Heart left ventricle (tissue), 16 donors: Measurements from ENCODE around the gene ZDHHC14. TPM values are rescaled to one million over a fixed set of nuclear protein-coding genes. Genes with fewer than 3 reads are reported as not detected.

Source experiments
- ATAC-seq, 4 donors: fragments of 200-7000 bp; cut with Tn5 transposase; one replicate each; pipeline ENCODE4 v1.9.1; 2020 to 2022; ENCODE audit warnings: moderate library complexity in 4 of 4, mild to moderate bottlenecking in 3 of 4, moderate number of reproducible peaks in 1 of 4
- DNase-seq, 5 donors: peaks; one replicate each; pipeline ENCODE4 v3.0.0-alpha.2; 2020
- H3K27ac ChIP-seq, 12 donors: fragments of 200-600 bp; sonication (generic) in 4 of 12; one replicate each; pipeline versions ENCODE4 v1.5.0 to v1.8.0; 2016 to 2022; ENCODE audit warnings: mild to moderate bottlenecking in 2 of 12
- H3K27me3 ChIP-seq, 9 donors: fragments of 200-600 bp; sonication (generic) in 2 of 9; one replicate each; pipeline versions ENCODE4 v1.5.1 to v1.8.0; 2016 to 2022; ENCODE audit warnings: mild to moderate bottlenecking in 3 of 9
- H3K36me3 ChIP-seq, 9 donors: fragments of 200-600 bp; sonication (generic) in 2 of 9; one replicate each; pipeline versions ENCODE4 v1.5.0 to v1.8.0; 2018 to 2022; ENCODE audit warnings: mild to moderate bottlenecking in 2 of 9
- H3K4me1 ChIP-seq, 12 donors: fragments of 200-600 bp; sonication (generic) in 4 of 12; one replicate each; pipeline versions ENCODE4 v1.5.0 to v1.8.0; 2016 to 2022; ENCODE audit warnings: mild to moderate bottlenecking in 3 of 12
- H3K4me3 ChIP-seq, 12 donors: fragments of 200-600 bp; sonication (generic) in 4 of 12; one replicate each; pipeline versions ENCODE4 v1.5.0 to v1.8.0; 2017 to 2022; ENCODE audit warnings: mild to moderate bottlenecking in 9 of 12, moderate library complexity in 4 of 12
- H3K9me3 ChIP-seq, 12 donors: fragments of 200-600 bp; sonication (generic) in 4 of 12; one replicate each; pipeline versions ENCODE4 v1.5.0 to v1.8.0; 2016 to 2022; ENCODE audit warnings: mild to moderate bottlenecking in 1 of 12
- POLR2A ChIP-seq, 2 donors: fragments of 450-650 bp; IDR thresholded peaks; one replicate each; pipeline ENCODE4 v1.6.1; 2017; ENCODE audit warnings: antibody characterized with exemption in 2 of 2, mild to moderate bottlenecking in 2 of 2, moderate library complexity in 2 of 2
- WGBS, 4 donors: extraction: QIAGEN DNeasy Blood & Tissue Kit in 2 of 4; methylation state at CpG; one replicate each; pipeline versions ENCODE4 v1.1.5 to v1.1.7; 2013 to 2018; 5-methylcytosine and 5-hydroxymethylcytosine counted together
- intact Hi-C, 10 donors: fragments of 100-400 bp; cut with DNase I; formaldehyde crosslinking; loops; one replicate each; pipeline versions ENCODE4 v1.11.1 to v1.14.2; 2022
- polyA plus RNA-seq, 2 donors: library from polyadenylated mRNA; stranded (reverse); fragments of 200-250 nt; gene quantifications; one replicate each; pipeline ENCODE4 v1.2.3, GENCODE V29; 2013
- total RNA-seq, 9 donors: library from RNA; depleted of rRNA in 2 of 9; stranded (reverse); fragments of >200 nt in 2 of 9; fragmentation: NEBNext Ultra II Directional in 3 of 9; extraction: Animal tissue kit (Norgen Biotek cat#: 25700) in 3 of 9; gene quantifications; one replicate each; pipeline versions ENCODE4 v1.1.0 to v1.2.4, GENCODE V29; 2016 to 2023
- TF ChIP-seq, protein P1 (sequence below), 12 donors: fragments of 200-600 bp; sonication (generic) in 4 of 12; IDR thresholded peaks; one replicate each; pipeline versions ENCODE4 v1.5.0 to v1.8.0; 2018 to 2022; ENCODE audit warnings: antibody characterized with exemption in 12 of 12, mild to moderate bottlenecking in 5 of 12
- donor health status: ischemic (EF 13 %, LVEDD 7.1; RV severe dilation, severe dysfunction).
- donor health status: healthy with polysubstance abuse.
- donor health status: DM: no; HTN: yes; CAD: no.
- donor health status: DM: no; HTN: no; CAD: no.
- donor health status: ischemic (EF 25% LVEDD 6.9; RV normal size, moderate dysfunction).
- donor health status: ischemic (EF 25% LVEDD 5.7; RV mildly dilated, moderate dysfunction).
- donor health status: healthy.
- donor health status: DM: yes; HTN: yes; CAD: no.
- donor health status: ischemic (EF 35%, LVEDD 5.7; RV mildly dilated, moderate dysfunction).
- donor health status: nonischemic (EF 11% LVEDD 7.7; RV severe dilation, severe dysfunction).
- donor health status: DM: yes; HTN: yes; CAD: no.
- donor health status: PGD.
- donor health status: ischemic (EF 29% LVEDD 5.4; RV normal size, mild dysfunction).
- donor health status: nonischemic (EF 23%, LVEDD 6.1; RV moderate dilation, normal function).

Gene ZDHHC14
- total and polyA plus RNA-seq, 11 donors, result 7.0 to 25.8 (median 15.4) TPM

DNA sequence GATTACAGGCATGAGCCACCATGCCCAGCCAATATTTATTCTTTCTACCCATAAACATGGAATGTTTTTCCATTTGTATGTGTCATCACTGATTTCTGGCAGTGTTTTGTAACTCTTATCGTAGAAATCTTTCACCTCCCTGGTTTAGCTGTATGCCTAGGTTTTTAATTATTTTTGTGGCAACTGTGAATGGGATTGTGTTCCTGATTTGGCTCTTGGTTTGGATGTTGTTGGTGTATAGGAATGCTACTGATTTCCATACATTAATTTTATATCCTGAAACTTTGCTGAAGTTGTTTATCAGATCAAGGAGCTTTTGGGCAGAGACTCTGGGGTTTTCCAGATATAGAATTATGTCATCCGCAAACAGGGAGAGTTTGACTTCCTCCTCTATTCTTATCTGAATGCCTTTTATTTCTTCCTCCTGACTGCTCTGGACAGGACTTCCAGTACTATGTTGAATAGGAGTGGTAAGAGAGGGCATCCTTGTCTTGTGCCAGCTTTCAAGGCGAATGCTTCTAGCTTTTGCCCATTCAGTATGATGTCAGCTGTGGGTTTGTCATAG lies 198.6 kb downstream of the ZDHHC14 start:
- DNase-seq (no peak), ATAC-seq (peak in 3 of 4 donors; percentile 72 to 75 (median 74))
- TF ChIP-seq POLR2A (IDR thresholded peaks at IDR 0.05), result no peak
- TF ChIP-seq, protein P1, sequence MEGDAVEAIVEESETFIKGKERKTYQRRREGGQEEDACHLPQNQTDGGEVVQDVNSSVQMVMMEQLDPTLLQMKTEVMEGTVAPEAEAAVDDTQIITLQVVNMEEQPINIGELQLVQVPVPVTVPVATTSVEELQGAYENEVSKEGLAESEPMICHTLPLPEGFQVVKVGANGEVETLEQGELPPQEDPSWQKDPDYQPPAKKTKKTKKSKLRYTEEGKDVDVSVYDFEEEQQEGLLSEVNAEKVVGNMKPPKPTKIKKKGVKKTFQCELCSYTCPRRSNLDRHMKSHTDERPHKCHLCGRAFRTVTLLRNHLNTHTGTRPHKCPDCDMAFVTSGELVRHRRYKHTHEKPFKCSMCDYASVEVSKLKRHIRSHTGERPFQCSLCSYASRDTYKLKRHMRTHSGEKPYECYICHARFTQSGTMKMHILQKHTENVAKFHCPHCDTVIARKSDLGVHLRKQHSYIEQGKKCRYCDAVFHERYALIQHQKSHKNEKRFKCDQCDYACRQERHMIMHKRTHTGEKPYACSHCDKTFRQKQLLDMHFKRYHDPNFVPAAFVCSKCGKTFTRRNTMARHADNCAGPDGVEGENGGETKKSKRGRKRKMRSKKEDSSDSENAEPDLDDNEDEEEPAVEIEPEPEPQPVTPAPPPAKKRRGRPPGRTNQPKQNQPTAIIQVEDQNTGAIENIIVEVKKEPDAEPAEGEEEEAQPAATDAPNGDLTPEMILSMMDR (IDR thresholded peaks at IDR 0.05), result no peak
- H3K27ac ChIP-seq, result peak overlapping the region in 2 of 12 donors; percentile 22 to 52
- H3K9me3 ChIP-seq, result peaks cover 0 to 29% (median 0%) of the 10 kb centered on the region in 12 donors
- no peaks in the 10 kb centered on the region for H3K36me3 ChIP-seq
- no peak overlapping the region for H3K4me3 ChIP-seq
- no peaks in the 10 kb centered on the region for H3K27me3 ChIP-seq
- peaks cover 0 to 18% (median 8%) of the 10 kb centered on the region in 12 donors for H3K4me1 ChIP-seq
- intact Hi-C loops, result loop anchor here in 4 of 10 donors (5.0 to 10.0 kb wide), 2 partner anchors 195 to 262 kb away; partner anchors contain the start of gene ZDHHC14 (in 3 of the 4)
- 41 to 66% (median 50%) methylated on average over 3 of the region's 3 CpGs for WGBS, 4 donors

GRCh38 chr6:157584036-157584435 lies 203.0 kb downstream of the ZDHHC14 start:
- Histone ChIP-seq H3K4me1 (peaks cover 0 to 16% (median 7%) of the 10 kb centered on the region in 12 donors), H3K9me3 (peaks cover 0 to 13% (median 0%) of the 10 kb centered on the region in 12 donors), H3K4me3 (no peak overlapping the region), H3K36me3 (no peaks in the 10 kb centered on the region), H3K27me3 (no peaks in the 10 kb centered on the region), H3K27ac (no peak overlapping the region)
- TF ChIP-seq POLR2A (IDR thresholded peaks at IDR 0.05), result no peak
- TF ChIP-seq, protein P1 (IDR thresholded peaks at IDR 0.05), result no peak
- intact Hi-C loops, result no loop called here
- 95 to 100% (median 98%) methylated on average over 3 of the region's 3 CpGs for WGBS, 4 donors
- no peak for DNase-seq
- no peak for ATAC-seq

DNA sequence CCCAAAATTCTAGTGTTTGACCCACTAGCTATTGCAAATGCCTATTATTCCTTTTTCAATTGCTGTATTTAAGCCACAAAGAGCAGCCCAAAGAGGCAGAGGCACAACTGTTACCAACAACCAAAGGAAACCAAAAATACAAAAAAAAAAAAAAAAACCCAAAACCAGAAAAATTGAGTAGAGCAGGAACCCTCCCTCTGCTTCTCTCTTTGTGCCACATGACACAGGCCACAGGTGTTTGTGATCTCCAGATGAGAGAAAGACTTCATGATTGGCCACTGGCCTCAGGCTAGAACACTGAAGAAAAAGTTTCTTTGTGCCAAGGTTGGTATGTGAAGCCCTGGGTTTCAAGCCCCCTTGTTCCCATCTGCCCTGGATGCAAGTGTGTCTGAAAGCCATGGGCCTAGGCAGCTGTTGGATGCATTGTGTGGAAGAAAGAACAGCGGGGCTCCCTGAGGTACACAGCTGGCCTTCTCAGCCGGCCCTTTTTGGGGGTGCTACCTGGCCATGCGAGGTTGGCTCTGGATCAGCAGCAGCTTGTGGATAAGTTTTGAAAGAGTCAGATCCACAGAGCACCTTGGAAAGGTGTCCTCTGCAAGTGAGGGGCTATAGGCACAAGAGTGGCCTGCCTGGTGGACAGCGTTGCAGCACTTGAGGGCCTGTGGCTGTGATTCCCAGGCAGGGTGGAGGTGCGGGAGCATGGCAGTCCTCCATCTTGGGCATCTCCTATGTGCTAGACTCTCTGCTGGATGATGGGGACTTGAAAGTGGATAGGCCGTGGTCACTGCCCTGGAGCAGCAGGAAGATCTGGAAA lies 204.5 kb downstream of the ZDHHC14 start:
- no peaks in the 10 kb centered on the region for H3K27me3 ChIP-seq

DNA sequence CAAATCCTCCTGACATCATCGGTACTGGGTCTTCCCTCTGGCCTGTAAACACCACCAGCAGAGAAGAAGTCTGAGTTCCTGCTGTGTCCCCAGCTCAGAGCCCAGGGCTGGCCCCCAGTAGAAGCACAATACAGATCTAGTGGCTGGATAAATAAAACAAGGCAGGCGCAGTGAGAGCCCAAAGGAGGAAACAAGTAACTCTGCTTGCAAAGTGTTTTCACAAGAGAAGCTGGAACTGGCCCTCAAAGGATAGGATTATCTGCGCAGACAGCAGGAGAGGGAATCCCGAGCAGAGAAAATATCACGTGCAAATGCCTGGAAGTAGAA lies 205.1 kb downstream of the ZDHHC14 start:
- Histone ChIP-seq H3K36me3 (no peaks in the 10 kb centered on the region), H3K4me3 (no peak overlapping the region), H3K27me3 (no peaks in the 10 kb centered on the region), H3K27ac (no peak overlapping the region), H3K9me3 (peaks cover 0 to 28% (median 2%) of the 10 kb centered on the region in 12 donors), H3K4me1 (no peaks in the 10 kb centered on the region)
- WGBS, 4 donors, result 84 to 93% (median 91%) methylated on average over 4 to 5 of the region's 5 CpGs
- DNase-seq (no peak), ATAC-seq (no peak)
- intact Hi-C loops, result no loop called here
- TF ChIP-seq, protein P1 (IDR thresholded peaks at IDR 0.05), result no peak
- TF ChIP-seq POLR2A (IDR thresholded peaks at IDR 0.05), result no peak

More for the DNA sequence above, 204.5 kb downstream of the ZDHHC14 start:
- Histone ChIP-seq H3K4me1 (peaks cover 0 to 4% (median 0%) of the 10 kb centered on the region in 12 donors), H3K27ac (no peak overlapping the region), H3K36me3 (no peaks in the 10 kb centered on the region), H3K4me3 (no peak overlapping the region), H3K9me3 (peaks cover 0 to 27% (median 2%) of the 10 kb centered on the region in 12 donors)
- 95 to 98% (median 95%) methylated on average over 5 to 6 of the region's 6 CpGs for WGBS, 4 donors
- ATAC-seq (peak in 1 of 4 donors; percentile 20), DNase-seq (no peak)
- intact Hi-C loops, result no loop called here
- TF ChIP-seq, protein P1 (IDR thresholded peaks at IDR 0.05), result no peak
- TF ChIP-seq POLR2A (IDR thresholded peaks at IDR 0.05), result no peak
